ENCODE measurements around the gene GNPTG.

GNPTG gene

GRCh38 chr16:1347962-1348361 is 3.8 kb upstream of the GNPTG start:
- DNase-seq, result no peak

- DNase-seq, result no peak
Measured at GRCh38 chr16:1348441-1348840, 3.3 kb upstream of the GNPTG start.

GRCh38 chr16:1348926-1349325 is 2.8 kb upstream of the GNPTG start:
- DNase-seq, result no peak

- DNase-seq, result no peak
Measured at GRCh38 chr16:1349351-1349750, 2.4 kb upstream of the GNPTG start.

- DNase-seq, result no peak
Measured at GRCh38 chr16:1349951-1350350, 1.8 kb upstream of the GNPTG start.

GRCh38 chr16:1350691-1351090 is 1.0 kb upstream of the GNPTG start:
- no peak for DNase-seq

- DNase-seq, result no peak
Measured at GRCh38 chr16:1351215-1351581, 533 bp upstream of the GNPTG start.

- DNase-seq, result no peak
Measured at GRCh38 chr16:1354815-1355540, 3.2 kb downstream of the GNPTG start.

- no peak for DNase-seq
Measured at GRCh38 chr16:1355591-1355990, 3.9 kb downstream of the GNPTG start.

- DNase-seq, result no peak
Measured at GRCh38 chr16:1356061-1356900, 4.5 kb downstream of the GNPTG start.

GRCh38 chr16:1357906-1358566 is 6.3 kb downstream of the GNPTG start:
- no peak for DNase-seq

GRCh38 chr16:1361685-1362360 is 10.1 kb downstream of the GNPTG start:
- DNase-seq, result no peak

GRCh38 chr16:1362807-1363206 is 11.1 kb downstream of the GNPTG start:
- no peak for DNase-seq

GRCh38 chr16:1363501-1364041 is 11.8 kb downstream of the GNPTG start:
- peak; percentile 20 for DNase-seq

GRCh38 chr16:1364510-1364909 is 12.8 kb downstream of the GNPTG start:
- no peak for DNase-seq

GRCh38 chr16:1366060-1366711 is 14.5 kb downstream of the GNPTG start:
- no peak for DNase-seq

GRCh38 chr16:1366712-1367299 is 15.1 kb downstream of the GNPTG start:
- DNase-seq, result no peak

- DNase-seq, result no peak
Measured at GRCh38 chr16:1367486-1368174, 15.9 kb downstream of the GNPTG start.

GRCh38 chr16:1371054-1371978 is 19.6 kb downstream of the GNPTG start:
- no peak for DNase-seq

Measured in fibroblast of skin of back (primary cell).